DND-41 (cell line): ENCODE results near the gene IFT88.

Source experiments
- CTCF ChIP-seq: IDR thresholded peaks from 2 replicates; pipeline ENCODE4 v1.5.1; 2012; ENCODE audit warnings: borderline replicate concordance, low read length, moderate library complexity, mild to moderate bottlenecking; ENCODE audit not compliant: poor library complexity, severe bottlenecking; ENCODE audit errors: extremely low read depth
- EZH2 ChIP-seq: IDR thresholded peaks from 3 replicates; pipeline ENCODE4 v1.6.1; 2012; ENCODE audit warnings: borderline replicate concordance, low read depth, mild to moderate bottlenecking, moderate library complexity, low read length, inconsistent platforms; ENCODE audit not compliant: severe bottlenecking

DNA sequence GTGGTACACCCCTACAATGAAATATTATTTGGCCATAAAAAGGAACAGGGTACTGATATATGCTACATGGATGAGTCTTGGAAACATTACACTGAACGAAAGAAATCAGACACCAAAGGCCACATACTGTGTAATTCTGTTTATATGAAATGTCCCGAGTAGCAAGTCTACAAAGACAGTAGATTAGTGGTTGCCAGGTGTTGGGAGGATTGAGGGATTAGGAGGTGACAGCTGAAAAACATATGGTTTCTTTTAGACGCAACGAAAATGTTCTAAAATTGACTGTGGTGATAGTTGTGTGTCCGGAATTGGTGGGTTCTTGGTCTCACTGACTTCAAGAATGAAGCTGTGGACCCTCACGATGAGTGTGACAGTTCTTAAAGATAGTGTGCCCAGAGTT is 171.7 kb downstream of the IFT88 start:
- TF ChIP-seq CTCF (no peak), EZH2 (no peak)
